ENCODE results near the gene CSF3R. TPM values are rescaled to one million over a fixed set of nuclear protein-coding genes. Genes with fewer than 3 reads are reported as not detected.
A peak's percentile ranks its signal among the peaks of the same experiment; 100 is the strongest.

The CSF3R gene
- total RNA-seq, 1 experiment from 2014 or later: 0.20 TPM

GRCh38 chr1:36432616-36433015, 50.1 kb downstream of the CSF3R start:
- DNase-seq (ENCODE audit: extremely low read depth, low read depth): no peak

- no peak for DNase-seq (ENCODE audit: extremely low read depth, low read depth)
These were observed 56.9 kb downstream of the CSF3R start for GRCh38 chr1:36425791-36426190.

DNA sequence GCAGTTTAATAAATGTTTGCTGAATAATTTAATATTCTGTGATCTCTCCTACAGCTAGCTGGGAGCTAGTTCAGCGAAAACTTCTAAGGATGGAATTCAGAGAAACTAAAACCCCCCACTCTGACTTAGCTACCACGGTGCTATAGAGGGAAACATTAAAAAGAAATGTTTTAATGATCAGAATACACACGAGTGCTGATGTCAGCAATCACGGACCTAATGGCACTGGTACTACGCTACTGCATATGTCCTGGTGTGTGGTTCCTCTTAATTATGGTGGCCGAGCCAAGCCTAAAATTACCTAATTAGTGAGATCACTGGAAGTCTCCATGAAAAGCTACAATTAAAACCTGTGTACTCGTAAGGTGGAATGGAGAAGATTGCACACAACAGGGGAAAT, 61.1 kb downstream of the CSF3R start:
- no peak for DNase-seq (ENCODE audit: extremely low read depth, low read depth)

DNA sequence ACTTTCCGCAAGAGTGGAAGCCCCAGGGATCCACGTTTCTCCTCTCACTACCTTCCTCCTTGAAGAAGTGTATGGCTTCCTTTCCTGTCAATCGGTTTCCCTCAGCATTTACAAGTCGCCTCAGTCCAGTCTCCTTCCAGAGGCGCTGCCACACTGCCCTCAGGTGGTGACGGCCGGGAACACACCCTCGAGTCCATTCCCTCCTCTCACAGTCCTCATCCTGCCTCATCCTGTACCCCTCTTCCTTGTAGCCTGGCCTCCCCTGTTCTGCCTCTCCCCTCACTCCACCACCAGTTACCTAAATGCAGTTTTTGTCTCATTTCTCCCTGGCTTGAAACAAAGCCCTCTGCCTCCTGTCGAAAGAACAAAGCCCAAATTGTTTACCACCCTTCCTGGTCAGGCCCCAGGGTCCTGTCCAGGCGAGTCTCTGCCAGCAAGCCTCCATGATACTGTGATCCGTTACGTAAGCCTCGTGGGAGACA, 61.8 kb downstream of the CSF3R start:
- DNase-seq (ENCODE audit: extremely low read depth, low read depth): peak; percentile 75

- no peak for DNase-seq (ENCODE audit: extremely low read depth, low read depth)
These were observed 62.3 kb downstream of the CSF3R start for GRCh38 chr1:36420409-36420808.

GRCh38 chr1:36419569-36419968, 63.1 kb downstream of the CSF3R start:
- no peak for DNase-seq (ENCODE audit: extremely low read depth, low read depth)

- no peak for DNase-seq (ENCODE audit: extremely low read depth, low read depth)
These were observed 63.6 kb downstream of the CSF3R start for GRCh38 chr1:36419140-36419539.

- DNase-seq (ENCODE audit: extremely low read depth, low read depth): no peak
These were observed 64.8 kb downstream of the CSF3R start for GRCh38 chr1:36417931-36418330.

Small RNAs within 50 kb of the gene (small RNA-seq; reads per million reads assigned to genes)
- gene SNORA63C: 0 to 0.15 reads per million in 2 experiments

Other genes starting within 250 kb of the CSF3R start
- 1.3 and 1.5 TPM in 2 replicates for gene SH3D21, start 176.5 kb downstream of the CSF3R start, total RNA-seq (2014; rRNA removed; shearing (Covaris generic))
- 1.6 and 2.9 TPM in 2 replicates for gene EVA1B, start 159.3 kb downstream of the CSF3R start, total RNA-seq (2014; rRNA removed; shearing (Covaris generic))
- gene STK40, start 97.0 kb downstream of the CSF3R start, total RNA-seq (2014; rRNA removed; shearing (Covaris generic)): 12.2 and 12.5 TPM in 2 replicates
- gene LSM10, start 85.0 kb downstream of the CSF3R start, total RNA-seq (2014; rRNA removed; shearing (Covaris generic)): 10.8 and 12.8 TPM in 2 replicates
- 6.0 and 6.8 TPM in 2 replicates for gene OSCP1, start 32.5 kb downstream of the CSF3R start, total RNA-seq (2014; rRNA removed; shearing (Covaris generic))
- gene MRPS15, start 18.5 kb downstream of the CSF3R start, total RNA-seq (2014; rRNA removed; shearing (Covaris generic)): 139 and 142 TPM in 2 replicates

All from NCI-H460 (cell line).